GM12891 (cell line): ENCODE measurements around the gene JAK2.

Experiments
- PAX5 ChIP-seq: IDR thresholded peaks from 2 replicates; pipeline ENCODE4 v1.6.1; 2011; ENCODE audit warnings: low read length, moderate library complexity, mild to moderate bottlenecking; ENCODE audit not compliant: insufficient read depth, severe bottlenecking
- POLR2A ChIP-seq: IDR thresholded peaks from 2 replicates; pipeline ENCODE4 v1.6.1; 2011; ENCODE audit warnings: low read depth, low read length, control low read depth
- POLR2AphosphoS5 ChIP-seq: IDR thresholded peaks from 2 replicates; pipeline ENCODE4 v1.6.1; 2011; ENCODE audit warnings: low read depth, low read length, control low read depth
- TAF1 ChIP-seq: IDR thresholded peaks from 2 replicates; pipeline ENCODE4 v1.6.1; 2011; ENCODE audit warnings: low read depth, low read length, control low read depth

DNA sequence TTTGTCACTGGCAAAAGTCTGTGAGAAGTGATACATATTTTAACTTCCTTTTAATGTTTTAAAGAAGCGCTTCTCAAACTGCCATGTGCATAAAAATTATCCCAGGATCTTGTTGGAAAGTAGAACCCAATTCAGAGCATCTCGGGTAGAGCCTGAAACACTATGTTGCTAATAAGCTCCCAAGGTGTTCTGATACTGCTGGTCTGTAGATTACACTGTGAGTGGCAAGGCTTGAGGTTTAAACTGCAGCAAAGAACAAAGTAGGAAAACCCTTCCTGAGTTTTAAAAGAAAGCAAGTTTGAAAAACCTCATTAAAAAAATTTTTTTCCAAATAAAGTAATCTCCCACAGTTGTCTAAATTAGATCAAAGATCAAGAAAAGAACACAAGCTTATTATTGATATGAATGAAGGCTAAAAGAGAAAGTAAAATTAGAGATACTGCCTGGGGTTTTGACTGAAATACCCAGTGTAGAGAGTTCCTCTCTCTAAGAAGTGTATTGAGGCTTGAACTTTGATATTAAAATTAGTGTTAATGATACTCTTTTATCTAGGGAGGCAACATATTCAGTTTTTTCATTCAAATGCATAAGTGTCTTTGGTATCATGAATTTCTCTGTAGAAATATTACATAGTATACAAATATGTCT lies 19.8 kb upstream of the JAK2 start:
- TF ChIP-seq POLR2A, result no peak
- TF ChIP-seq POLR2AphosphoS5, result no peak
- TF ChIP-seq PAX5, result no peak
- no peak for TF ChIP-seq TAF1
